OCI-LY1 (cell line): Measurements from ENCODE around the gene C4orf54.

Source experiments
- H2AFZ ChIP-seq: fragments of 200-600 bp; sonication (generic), shearing (Covaris generic); 2 replicates; pipeline ENCODE4 v1.6.0; 2014; ENCODE audit warnings: antibody characterized with exemption, mild to moderate bottlenecking, low read length
- H3F3A ChIP-seq: fragments of 200-600 bp; sonication (generic), shearing (Covaris generic); 2 replicates; pipeline ENCODE4 v1.6.0; 2014; ENCODE audit warnings: mild to moderate bottlenecking, antibody characterized with exemption, low read length, moderate library complexity; ENCODE audit not compliant: insufficient read depth
- H3K27ac ChIP-seq: fragments of 200-600 bp; sonication (generic); 2 replicates; pipeline ENCODE4 v1.5.1; 2014; ENCODE audit warnings: low read length, mixed run types, mild to moderate bottlenecking, low read depth; ENCODE audit not compliant: poor library complexity, severe bottlenecking
- H3K27me3 ChIP-seq: fragments of 200-600 bp; sonication (generic); 2 replicates; pipeline ENCODE4 v1.6.0; 2014; ENCODE audit warnings: antibody characterized with exemption, mild to moderate bottlenecking, low read length, moderate library complexity; ENCODE audit not compliant: insufficient read depth
- H3K36me3 ChIP-seq: fragments of 200-600 bp; sonication (generic); 2 replicates; pipeline ENCODE4 v1.6.1; 2014; ENCODE audit warnings: mild to moderate bottlenecking, antibody characterized with exemption, low read length, moderate library complexity, mixed read lengths; ENCODE audit not compliant: insufficient read depth
- H3K4me1 ChIP-seq: fragments of 200-600 bp; sonication (generic); 2 replicates; pipeline ENCODE4 v1.5.1; 2014; ENCODE audit warnings: mild to moderate bottlenecking, low read length, moderate library complexity; ENCODE audit not compliant: insufficient read depth, severe bottlenecking
- H3K4me2 ChIP-seq: fragments of 200-600 bp; sonication (generic), shearing (Covaris generic); 2 replicates; pipeline ENCODE4 v1.6.1; 2014; ENCODE audit warnings: low read length
- H3K4me3 ChIP-seq: fragments of 200-600 bp; sonication (generic); 2 replicates; pipeline ENCODE4 v1.5.1; 2014; ENCODE audit warnings: low read length, low read depth, mild to moderate bottlenecking, mixed read lengths; ENCODE audit not compliant: poor library complexity, severe bottlenecking
- H3K79me2 ChIP-seq: fragments of 200-600 bp; shearing (Covaris generic); 2 replicates; pipeline ENCODE4 v1.6.1; 2016; ENCODE audit warnings: mixed run types, low read length, mixed read lengths; ENCODE audit not compliant: insufficient read depth
- H3K9ac ChIP-seq: fragments of 200-600 bp; sonication (generic), shearing (Covaris generic); 2 replicates; pipeline ENCODE4 v1.6.1; 2014; ENCODE audit warnings: mild to moderate bottlenecking, low read length, mixed read lengths
- H3K9me2 ChIP-seq: fragments of 200-600 bp; sonication (generic), shearing (Covaris generic); 2 replicates; pipeline ENCODE4 v1.6.1; 2014; ENCODE audit warnings: low read depth, mild to moderate bottlenecking, low read length, mixed read lengths
- H3K9me3 ChIP-seq: fragments of 200-600 bp; shearing (Covaris generic); 2 replicates; pipeline ENCODE4 v1.6.1; 2014; ENCODE audit warnings: low read length, mixed read lengths
- H4K20me1 ChIP-seq: fragments of 200-600 bp; sonication (generic), shearing (Covaris generic); 2 replicates; pipeline ENCODE4 v1.6.0; 2016; ENCODE audit warnings: mild to moderate bottlenecking, low read length; ENCODE audit not compliant: insufficient read depth
- EZH2 ChIP-seq: fragments of 200-600 bp; sonication (generic), shearing (Covaris generic); IDR thresholded peaks from 2 replicates; pipeline ENCODE4 v1.8.0; 2017; ENCODE audit warnings: borderline replicate concordance, mixed run types, mild to moderate bottlenecking, antibody characterized with exemption, low read length, moderate library complexity, mixed read lengths
- TF ChIP-seq, protein P1 (sequence below): fragments of 200-600 bp; sonication (generic), shearing (Covaris generic); IDR thresholded peaks from 2 replicates; pipeline ENCODE4 v1.5.1; 2017; ENCODE audit warnings: mild to moderate bottlenecking, antibody characterized with exemption, low read length, moderate library complexity, mixed read lengths

The C4orf54 gene

DNA sequence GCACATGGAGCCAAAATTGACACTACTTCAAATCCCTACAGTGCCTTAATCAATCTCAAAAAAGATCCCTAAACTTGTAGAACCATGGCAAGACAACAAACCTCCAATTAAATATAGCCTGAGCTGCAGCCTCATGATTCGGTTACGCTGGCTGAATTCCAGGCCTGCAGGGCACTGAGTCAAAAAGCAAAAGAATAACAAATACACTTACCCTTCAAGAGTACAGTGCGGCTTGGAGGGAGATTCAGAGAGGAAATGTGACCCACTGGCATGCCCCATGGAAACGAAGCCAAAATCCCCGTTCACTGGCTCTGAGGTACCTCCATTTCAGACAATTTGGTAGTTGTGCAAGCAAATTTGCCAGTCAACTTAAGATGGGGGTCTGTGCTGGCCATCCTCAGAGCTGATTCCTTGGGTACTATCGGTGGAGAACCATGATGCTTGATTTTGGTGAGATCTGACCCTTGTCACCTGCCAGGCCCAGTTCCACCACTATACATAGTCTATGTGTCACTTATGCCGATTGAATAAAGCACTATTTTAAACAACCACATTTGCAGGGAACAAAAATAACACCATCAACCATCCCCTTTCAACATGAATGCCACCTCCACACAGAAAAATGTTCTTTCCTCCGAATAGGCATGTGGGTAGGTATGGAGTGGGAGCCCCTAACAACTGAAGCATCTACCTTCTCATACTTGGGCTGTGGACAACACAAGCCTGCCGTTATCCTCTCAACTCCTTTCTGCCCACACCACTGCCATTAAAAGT lies 2.1 kb downstream of the C4orf54 start:
- H3F3A ChIP-seq = no peaks in the 10 kb centered on the region
- no peaks in the 10 kb centered on the region for H3K9me2 ChIP-seq
- H3K79me2 ChIP-seq = no peaks in the 10 kb centered on the region
- H3K4me1 ChIP-seq = no peaks in the 10 kb centered on the region
- H3K36me3 ChIP-seq = no peaks in the 10 kb centered on the region
- H2AFZ ChIP-seq = no peak overlapping the region
- no peaks in the 10 kb centered on the region for H4K20me1 ChIP-seq
- H3K27ac ChIP-seq = no peak overlapping the region
- H3K4me2 ChIP-seq = no peak overlapping the region
- no peak overlapping the region for H3K9ac ChIP-seq
- TF ChIP-seq, protein P1, sequence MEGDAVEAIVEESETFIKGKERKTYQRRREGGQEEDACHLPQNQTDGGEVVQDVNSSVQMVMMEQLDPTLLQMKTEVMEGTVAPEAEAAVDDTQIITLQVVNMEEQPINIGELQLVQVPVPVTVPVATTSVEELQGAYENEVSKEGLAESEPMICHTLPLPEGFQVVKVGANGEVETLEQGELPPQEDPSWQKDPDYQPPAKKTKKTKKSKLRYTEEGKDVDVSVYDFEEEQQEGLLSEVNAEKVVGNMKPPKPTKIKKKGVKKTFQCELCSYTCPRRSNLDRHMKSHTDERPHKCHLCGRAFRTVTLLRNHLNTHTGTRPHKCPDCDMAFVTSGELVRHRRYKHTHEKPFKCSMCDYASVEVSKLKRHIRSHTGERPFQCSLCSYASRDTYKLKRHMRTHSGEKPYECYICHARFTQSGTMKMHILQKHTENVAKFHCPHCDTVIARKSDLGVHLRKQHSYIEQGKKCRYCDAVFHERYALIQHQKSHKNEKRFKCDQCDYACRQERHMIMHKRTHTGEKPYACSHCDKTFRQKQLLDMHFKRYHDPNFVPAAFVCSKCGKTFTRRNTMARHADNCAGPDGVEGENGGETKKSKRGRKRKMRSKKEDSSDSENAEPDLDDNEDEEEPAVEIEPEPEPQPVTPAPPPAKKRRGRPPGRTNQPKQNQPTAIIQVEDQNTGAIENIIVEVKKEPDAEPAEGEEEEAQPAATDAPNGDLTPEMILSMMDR = no peak
- no peak for TF ChIP-seq EZH2
- H3K27me3 ChIP-seq = no peaks in the 10 kb centered on the region
- no peak overlapping the region for H3K4me3 ChIP-seq
- no peaks in the 10 kb centered on the region for H3K9me3 ChIP-seq

DNA sequence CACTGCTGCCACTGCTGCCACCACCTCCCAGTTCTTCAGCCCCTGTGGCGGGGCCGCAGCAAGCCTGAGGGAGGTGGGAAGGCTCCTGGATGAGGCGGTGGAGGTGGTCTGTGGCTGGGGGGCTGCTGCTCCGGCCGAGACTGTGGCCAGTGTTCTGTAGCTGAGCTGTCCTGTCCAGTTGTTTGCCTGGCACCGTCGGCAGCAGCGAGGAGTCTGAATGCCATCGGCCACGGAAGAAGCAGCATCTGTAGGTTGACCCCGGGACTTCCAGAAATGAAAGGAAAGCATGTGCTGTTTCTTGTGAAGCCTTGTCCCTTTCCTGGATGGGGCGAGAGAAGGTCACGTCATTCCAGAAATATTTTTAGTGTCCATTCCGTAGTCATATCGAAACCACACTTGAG lies 3.3 kb downstream of the C4orf54 start:
- no peaks in the 10 kb centered on the region for H4K20me1 ChIP-seq
- no peaks in the 10 kb centered on the region for H3K9me2 ChIP-seq
- H3K27me3 ChIP-seq = no peaks in the 10 kb centered on the region
- H3K4me1 ChIP-seq = peaks cover 3% of the 10 kb centered on the region
- no peak overlapping the region for H2AFZ ChIP-seq
- H3K79me2 ChIP-seq = no peaks in the 10 kb centered on the region
- H3K9me3 ChIP-seq = no peaks in the 10 kb centered on the region
- no peak overlapping the region for H3K27ac ChIP-seq
- no peak overlapping the region for H3K4me2 ChIP-seq
- no peak overlapping the region for H3K4me3 ChIP-seq
- H3K9ac ChIP-seq = no peak overlapping the region
- H3K36me3 ChIP-seq = no peaks in the 10 kb centered on the region
- no peak for TF ChIP-seq EZH2
- TF ChIP-seq, protein P1 = no peak
- no peaks in the 10 kb centered on the region for H3F3A ChIP-seq

DNA sequence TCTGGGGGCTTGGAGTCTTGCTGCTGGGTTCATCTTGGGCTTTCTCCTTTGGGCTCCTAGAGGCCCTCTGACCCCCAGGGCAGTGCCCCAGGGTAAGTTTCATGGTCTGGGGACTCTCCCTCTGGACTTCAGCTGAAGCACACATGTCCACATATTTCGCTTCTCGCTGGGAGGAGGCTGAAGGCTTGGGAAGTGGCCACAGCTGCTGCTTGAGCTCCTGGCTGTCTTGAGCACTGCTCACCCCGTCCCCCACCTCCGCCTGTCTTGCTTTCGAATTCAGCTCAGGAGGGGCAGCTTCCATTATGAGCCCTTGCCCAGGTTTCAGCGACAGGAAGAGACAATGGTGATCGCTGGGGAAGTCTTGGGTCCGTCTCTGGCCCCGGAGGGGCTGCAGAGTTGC lies 3.7 kb downstream of the C4orf54 start:
- peaks cover 7% of the 10 kb centered on the region for H3K4me1 ChIP-seq
- no peak for TF ChIP-seq EZH2
- TF ChIP-seq, protein P1 = no peak
- H3F3A ChIP-seq = no peaks in the 10 kb centered on the region

More for the DNA sequence above, 3.7 kb downstream of the C4orf54 start:
- H3K27ac ChIP-seq = no peak overlapping the region
- no peaks in the 10 kb centered on the region for H4K20me1 ChIP-seq
- no peaks in the 10 kb centered on the region for H3K79me2 ChIP-seq
- no peaks in the 10 kb centered on the region for H3K9me2 ChIP-seq
- no peaks in the 10 kb centered on the region for H3K9me3 ChIP-seq
- H3K4me2 ChIP-seq = no peak overlapping the region
- H3K4me3 ChIP-seq = no peak overlapping the region
- H3K9ac ChIP-seq = no peak overlapping the region
- no peak overlapping the region for H2AFZ ChIP-seq
- H3K27me3 ChIP-seq = no peaks in the 10 kb centered on the region
- no peaks in the 10 kb centered on the region for H3K36me3 ChIP-seq
